ENCODE results near the gene DNAH14.

Gene DNAH14

DNA sequence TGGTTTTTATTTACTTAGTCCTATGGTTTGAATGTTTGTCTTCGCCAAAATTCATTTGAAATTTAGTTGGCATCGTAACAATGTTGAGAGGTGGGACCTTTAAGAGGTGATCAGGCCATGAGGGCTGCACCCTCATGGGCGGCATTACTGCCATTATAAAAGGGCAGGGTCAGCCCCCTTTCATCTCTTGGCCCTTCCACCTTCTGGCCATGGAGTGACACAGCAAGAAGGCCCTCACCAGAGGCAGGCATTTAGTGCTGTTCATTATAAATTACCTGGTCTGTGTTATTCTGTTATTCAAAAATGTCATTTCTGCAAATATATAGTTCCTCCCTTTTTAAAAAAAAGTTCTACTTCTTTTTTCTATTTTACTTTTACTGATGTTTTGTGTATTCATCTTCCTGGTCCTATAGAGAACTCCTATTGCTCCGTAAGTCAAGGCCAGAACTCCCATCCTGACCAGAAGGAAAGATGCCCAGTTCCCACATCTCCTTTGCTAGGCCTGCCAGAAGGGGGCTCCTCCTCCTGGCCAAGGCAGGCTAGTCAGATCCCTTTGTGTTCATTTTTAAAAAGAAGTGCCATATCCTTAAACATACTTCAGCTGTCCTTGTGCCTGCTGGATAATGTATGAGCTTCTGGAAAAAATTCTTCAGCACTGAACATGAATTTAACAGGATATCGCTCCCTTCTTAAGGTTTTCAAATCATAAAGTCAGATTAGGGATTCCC lies 508.4 kb downstream of the DNAH14 start:
- CTCF ChIA-PET = interaction anchor here (0.9 to 1.6 kb wide), 4 partner anchors 23 to 37 kb away, joined by 3 to 6 read pairs (median 4); no protein-coding TSS in a partner anchor
- Histone ChIP-seq H3K9me3 (ENCODE audit: control extremely low read depth in 1 of 5, control insufficient read depth in 4 of 5, insufficient read depth in 2 of 5, low read depth in 1 of 5, low read length in 4 of 5) (no peaks in the 10 kb centered on the region), H3K36me3 (ENCODE audit: control insufficient read depth in 4 of 4, insufficient read depth in 4 of 4, low read length in 3 of 4) (no peaks in the 10 kb centered on the region), H3K27me3 (replicated peaks in 2 of 5; ENCODE audit: control insufficient read depth in 4 of 5, insufficient read depth in 5 of 5, low read length in 4 of 5) (no peaks in the 10 kb centered on the region), H3K4me3 (ENCODE audit: control insufficient read depth in 1 of 7, extremely low read depth in 1 of 7, insufficient read depth in 4 of 7, low read depth in 2 of 7, low read length in 6 of 7) (no peak overlapping the region), H3K4me1 (ENCODE audit: control extremely low read depth in 1 of 4, control insufficient read depth in 4 of 4, insufficient read depth in 4 of 4, low read length in 3 of 4) (peaks cover 4 to 37% (median 20%) of the 10 kb centered on the region in 4 experiments), H3K27ac (ENCODE audit: insufficient read depth in 1 of 2, low read depth in 1 of 2, low read length in 2 of 2, poor library complexity in 1 of 2, severe bottlenecking in 2 of 2) (no peak overlapping the region)
- POLR2A ChIA-PET = no interaction called here
- 97% methylated on average over 4 of the region's 5 CpGs for WGBS (ENCODE audit: insufficient coverage)
- DNase-seq = no peak

DNA sequence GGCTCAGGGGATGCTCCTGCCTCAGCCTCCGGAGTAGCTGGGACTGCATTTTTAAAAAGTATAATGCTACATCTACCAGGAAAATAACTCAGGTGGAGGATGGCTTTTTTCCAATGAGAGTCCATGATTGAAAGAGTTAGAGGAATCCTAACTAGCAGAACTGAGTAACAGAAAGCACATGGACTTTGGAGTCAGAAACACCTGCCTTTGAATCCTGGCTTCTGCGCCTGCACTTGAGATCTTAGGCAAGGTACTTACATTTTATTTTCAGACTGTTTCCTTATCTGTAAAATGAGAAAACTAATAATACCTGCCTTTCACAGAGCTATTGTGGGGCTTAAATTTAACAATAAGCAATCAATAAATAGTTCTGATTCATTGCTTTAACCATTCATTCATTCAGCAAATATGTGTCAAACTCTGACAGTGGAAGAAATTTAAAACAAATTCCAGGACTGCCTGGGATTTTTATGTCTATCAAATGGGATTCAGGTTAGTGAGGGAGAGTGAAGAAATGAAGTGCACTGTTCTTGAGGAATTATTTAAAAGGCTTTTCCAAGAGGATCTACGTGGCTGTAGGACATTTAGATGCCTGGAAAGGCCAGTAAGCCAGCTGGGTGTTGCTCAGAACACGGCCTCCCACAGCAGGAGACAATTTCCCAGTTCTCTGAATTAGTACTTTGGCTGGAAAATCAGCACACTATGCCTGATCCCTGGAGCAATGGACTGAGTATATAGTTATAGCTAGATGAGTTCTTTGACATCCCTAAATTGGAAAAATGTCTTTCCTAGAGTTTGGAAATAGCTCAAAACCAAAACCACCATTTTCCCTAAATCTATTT lies 511.1 kb downstream of the DNAH14 start:
- Histone ChIP-seq H3K27me3 (replicated peaks in 2 of 5; ENCODE audit: control insufficient read depth in 4 of 5, insufficient read depth in 5 of 5, low read length in 4 of 5) (no peaks in the 10 kb centered on the region), H3K36me3 (ENCODE audit: control insufficient read depth in 4 of 4, insufficient read depth in 4 of 4, low read length in 3 of 4) (no peaks in the 10 kb centered on the region), H3K4me3 (ENCODE audit: control insufficient read depth in 1 of 7, extremely low read depth in 1 of 7, insufficient read depth in 4 of 7, low read depth in 2 of 7, low read length in 6 of 7) (no peak overlapping the region), H3K27ac (ENCODE audit: insufficient read depth in 1 of 2, low read depth in 1 of 2, low read length in 2 of 2, poor library complexity in 1 of 2, severe bottlenecking in 2 of 2) (no peak overlapping the region), H3K4me1 (ENCODE audit: control extremely low read depth in 1 of 4, control insufficient read depth in 4 of 4, insufficient read depth in 4 of 4, low read length in 3 of 4) (peaks cover 13 to 48% (median 36%) of the 10 kb centered on the region in 4 experiments), H3K9me3 (ENCODE audit: control extremely low read depth in 1 of 5, control insufficient read depth in 4 of 5, insufficient read depth in 2 of 5, low read depth in 1 of 5, low read length in 4 of 5) (no peaks in the 10 kb centered on the region)
- ChIA-PET CTCF (interaction anchor here (0.6 to 12.4 kb wide), 11 partner anchors 10 to 329 kb away, joined by 3 to 136 read pairs (median 4); partner anchors contain the start of gene LBR), POLR2A (interaction anchor here (0.6 to 0.8 kb wide), 2 partner anchors 27 to 281 kb away, joined by 3 to 4 read pairs; no protein-coding TSS in a partner anchor)
- DNase-seq = no peak
- WGBS (ENCODE audit: insufficient coverage) = 100% methylated on average over 2 of the region's 4 CpGs

DNA sequence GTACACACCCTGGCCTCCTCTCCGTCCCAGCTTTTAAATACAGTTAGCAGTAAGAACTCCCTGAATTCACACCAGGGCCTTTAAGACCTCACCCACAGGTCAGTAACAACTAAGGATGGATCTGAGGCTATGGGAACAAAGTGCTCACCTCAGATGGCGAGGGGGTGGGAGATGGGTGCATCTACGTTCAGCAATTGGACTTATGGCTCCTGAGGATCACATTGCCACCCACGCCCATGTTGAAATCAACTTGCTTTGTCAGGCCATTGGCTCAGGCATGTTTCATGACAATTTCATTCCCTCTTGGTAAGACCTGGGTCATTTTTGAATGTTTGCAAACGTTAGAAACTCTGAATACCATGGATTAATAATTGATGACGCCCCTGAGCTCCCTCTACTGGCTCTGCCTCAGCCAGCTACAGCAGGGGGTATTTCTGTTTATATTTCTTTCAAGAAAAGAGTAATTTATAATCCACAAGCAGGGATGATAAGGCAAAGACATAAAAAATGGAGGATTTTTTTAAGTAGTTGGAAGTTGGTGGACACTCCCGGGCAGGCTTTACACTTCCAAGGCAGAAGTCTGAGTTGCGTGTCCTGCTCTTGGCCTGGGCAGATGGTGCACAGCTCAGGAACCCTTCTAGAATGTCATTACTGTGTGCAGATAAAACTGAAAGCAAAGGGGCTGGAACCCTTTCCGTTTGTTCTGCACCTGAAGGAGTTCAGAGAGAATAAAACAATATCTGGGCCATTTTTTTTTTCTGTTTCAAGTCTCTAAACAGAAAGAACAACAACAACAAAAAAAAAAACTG lies 512.0 kb downstream of the DNAH14 start:
- CTCF ChIA-PET = interaction anchor here (0.6 to 12.4 kb wide), 10 partner anchors 9 to 119 kb away, joined by 3 to 136 read pairs (median 5); partner anchors contain the start of gene LBR
- peak overlapping the region in 1 of 2 experiments; percentile 19 for H3K27ac ChIP-seq (ENCODE audit: insufficient read depth in 1 of 2, low read depth in 1 of 2, low read length in 2 of 2, poor library complexity in 1 of 2, severe bottlenecking in 2 of 2)
- DNase-seq = peak in 1 of 3 donors; percentile 33
- WGBS (ENCODE audit: insufficient coverage) = 60% methylated on average over 6 of the region's 9 CpGs
- H3K4me3 ChIP-seq (ENCODE audit: control insufficient read depth in 1 of 7, extremely low read depth in 1 of 7, insufficient read depth in 4 of 7, low read depth in 2 of 7, low read length in 6 of 7) = peak overlapping the region in 2 of 7 experiments; percentile 12 to 48
- H3K36me3 ChIP-seq (ENCODE audit: control insufficient read depth in 4 of 4, insufficient read depth in 4 of 4, low read length in 3 of 4) = no peaks in the 10 kb centered on the region
- POLR2A ChIA-PET = interaction anchor here (0.8 kb wide), 1 partner anchor 26 kb away, joined by 3 read pairs; no protein-coding TSS in a partner anchor
- peaks cover 20 to 56% (median 44%) of the 10 kb centered on the region in 4 experiments for H3K4me1 ChIP-seq (ENCODE audit: control extremely low read depth in 1 of 4, control insufficient read depth in 4 of 4, insufficient read depth in 4 of 4, low read length in 3 of 4)
- H3K9me3 ChIP-seq (ENCODE audit: control extremely low read depth in 1 of 5, control insufficient read depth in 4 of 5, insufficient read depth in 2 of 5, low read depth in 1 of 5, low read length in 4 of 5) = no peaks in the 10 kb centered on the region
- H3K27me3 ChIP-seq (replicated peaks in 2 of 5; ENCODE audit: control insufficient read depth in 4 of 5, insufficient read depth in 5 of 5, low read length in 4 of 5) = no peaks in the 10 kb centered on the region

DNA sequence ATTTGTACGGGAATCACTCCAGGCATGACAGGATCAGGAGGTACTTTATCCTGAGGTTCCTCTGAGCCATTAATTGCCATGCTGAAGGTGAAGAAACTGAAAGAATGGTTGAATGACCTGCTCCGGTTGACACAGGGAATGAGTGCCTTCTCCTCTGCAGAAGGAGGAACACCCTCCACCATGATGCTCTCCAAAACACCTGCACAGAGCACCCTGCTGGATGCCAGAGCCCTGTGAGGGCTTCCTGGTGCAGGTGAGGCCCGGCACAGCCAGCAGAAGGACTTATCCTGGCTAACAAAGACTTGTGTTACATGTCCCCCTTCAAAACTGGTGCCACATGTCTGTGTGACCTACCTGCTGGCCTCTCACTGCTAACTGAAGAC lies 512.6 kb downstream of the DNAH14 start:
- H3K27me3 ChIP-seq (replicated peaks in 2 of 5; ENCODE audit: control insufficient read depth in 4 of 5, insufficient read depth in 5 of 5, low read length in 4 of 5) = no peaks in the 10 kb centered on the region
- H3K4me3 ChIP-seq (ENCODE audit: control insufficient read depth in 1 of 7, extremely low read depth in 1 of 7, insufficient read depth in 4 of 7, low read depth in 2 of 7, low read length in 6 of 7) = peak overlapping the region in 1 of 7 experiments; percentile 48
- CTCF ChIA-PET = interaction anchor here (0.7 to 12.4 kb wide), 6 partner anchors 8 to 119 kb away, joined by 3 to 136 read pairs (median 6); partner anchors contain the start of gene LBR
- no peak for DNase-seq
- POLR2A ChIA-PET = no interaction called here
- no peak overlapping the region for H3K27ac ChIP-seq (ENCODE audit: insufficient read depth in 1 of 2, low read depth in 1 of 2, low read length in 2 of 2, poor library complexity in 1 of 2, severe bottlenecking in 2 of 2)
- 71% methylated on average over 3 of the region's 3 CpGs for WGBS (ENCODE audit: insufficient coverage)
- no peaks in the 10 kb centered on the region for H3K9me3 ChIP-seq (ENCODE audit: control extremely low read depth in 1 of 5, control insufficient read depth in 4 of 5, insufficient read depth in 2 of 5, low read depth in 1 of 5, low read length in 4 of 5)
- H3K36me3 ChIP-seq (ENCODE audit: control insufficient read depth in 4 of 4, insufficient read depth in 4 of 4, low read length in 3 of 4) = no peaks in the 10 kb centered on the region
- peaks cover 19 to 62% (median 49%) of the 10 kb centered on the region in 4 experiments for H3K4me1 ChIP-seq (ENCODE audit: control extremely low read depth in 1 of 4, control insufficient read depth in 4 of 4, insufficient read depth in 4 of 4, low read length in 3 of 4)

DNA sequence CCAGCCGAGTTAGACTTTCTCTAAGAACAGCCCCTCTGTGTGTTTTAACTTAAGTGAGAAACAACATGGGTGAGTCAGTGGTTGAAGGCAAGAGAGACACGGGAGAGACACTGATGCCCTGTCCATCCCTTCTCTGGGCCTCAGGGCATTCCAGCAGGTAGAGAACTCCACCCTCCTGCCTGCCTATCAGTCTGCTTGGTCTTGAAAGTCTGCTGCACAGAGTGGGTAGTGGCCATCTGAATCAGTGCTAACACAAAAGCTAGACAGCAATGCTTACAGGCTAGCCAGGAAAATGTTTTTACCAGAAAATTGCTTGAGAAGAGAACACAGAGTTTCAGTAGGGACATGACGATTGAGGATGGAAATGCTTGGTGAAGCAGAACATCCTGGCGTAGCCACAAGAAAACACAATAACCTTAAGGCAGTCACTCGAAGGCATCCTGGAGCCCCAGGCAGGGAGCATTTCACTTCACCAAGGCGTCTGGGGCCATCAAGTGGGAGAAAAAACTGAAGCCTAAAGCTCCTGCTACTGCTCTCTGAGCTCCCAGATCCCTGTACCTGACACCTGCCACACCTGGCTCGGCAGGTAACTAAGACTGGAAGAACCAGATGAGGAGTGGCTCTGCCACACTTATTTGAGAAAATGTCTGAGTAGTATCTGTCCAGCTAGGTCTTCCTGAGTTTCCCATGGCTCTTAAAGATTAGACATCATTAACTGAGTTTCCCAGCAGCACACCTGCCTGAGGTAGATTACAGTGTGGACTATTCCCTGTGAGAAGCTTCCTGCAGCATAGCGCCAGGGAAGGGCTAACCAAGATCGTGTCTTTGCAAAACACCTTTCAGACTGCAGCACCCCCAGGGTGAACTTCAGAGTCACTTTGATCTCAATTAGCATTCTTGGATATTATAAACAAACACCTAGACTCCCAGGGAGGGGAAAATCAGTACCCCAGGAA lies 516.4 kb downstream of the DNAH14 start:
- WGBS (ENCODE audit: insufficient coverage) = 61% methylated on average over 8 of the region's 9 CpGs
- peak in 1 of 3 donors; percentile 50 for DNase-seq
- no peaks in the 10 kb centered on the region for H3K9me3 ChIP-seq (ENCODE audit: control extremely low read depth in 1 of 5, control insufficient read depth in 4 of 5, insufficient read depth in 2 of 5, low read depth in 1 of 5, low read length in 4 of 5)
- H3K36me3 ChIP-seq (ENCODE audit: control insufficient read depth in 4 of 4, insufficient read depth in 4 of 4, low read length in 3 of 4) = no peaks in the 10 kb centered on the region
- H3K27ac ChIP-seq (ENCODE audit: insufficient read depth in 1 of 2, low read depth in 1 of 2, low read length in 2 of 2, poor library complexity in 1 of 2, severe bottlenecking in 2 of 2) = peak overlapping the region; percentile 62 to 74
- H3K4me1 ChIP-seq (ENCODE audit: control extremely low read depth in 1 of 4, control insufficient read depth in 4 of 4, insufficient read depth in 4 of 4, low read length in 3 of 4) = peaks cover 19 to 69% (median 58%) of the 10 kb centered on the region in 4 experiments
- CTCF ChIA-PET = interaction anchor here (0.9 to 12.4 kb wide), 8 partner anchors 15 to 444 kb away, joined by 3 to 136 read pairs (median 6); partner anchors contain the start of gene LBR
- H3K27me3 ChIP-seq (replicated peaks in 2 of 5; ENCODE audit: control insufficient read depth in 4 of 5, insufficient read depth in 5 of 5, low read length in 4 of 5) = no peaks in the 10 kb centered on the region
- POLR2A ChIA-PET = interaction anchor here (0.7 to 1.5 kb wide), 3 partner anchors 18 to 650 kb away, joined by 3 to 15 read pairs (median 3); partner anchors contain the start of gene LBR
- peak overlapping the region in 4 of 7 experiments; percentile 22 to 67 (median 52) for H3K4me3 ChIP-seq (ENCODE audit: control insufficient read depth in 1 of 7, extremely low read depth in 1 of 7, insufficient read depth in 4 of 7, low read depth in 2 of 7, low read length in 6 of 7)

Measured in common myeloid progenitor, CD34-positive (primary cell).